ENCODE results near the gene DYDC2.

Gene DYDC2

DNA sequence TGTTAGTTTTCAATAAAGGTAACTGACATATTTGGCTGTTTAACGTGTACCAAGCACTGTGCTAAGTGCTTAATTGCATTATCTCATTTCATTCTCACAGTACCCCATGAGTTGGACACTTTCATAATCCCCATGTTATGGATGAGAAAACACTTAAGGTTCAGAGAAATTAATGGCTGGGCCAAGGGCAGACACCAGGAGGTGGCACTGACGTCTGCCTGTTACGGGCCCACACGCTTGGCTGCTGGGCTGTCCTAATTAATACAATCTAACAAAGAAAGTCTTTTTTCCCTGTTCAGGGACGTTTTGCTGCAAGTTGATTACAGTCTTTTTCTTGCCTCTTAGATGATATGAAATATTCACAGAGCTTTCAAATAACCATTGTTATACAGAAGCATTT, 16.1 kb downstream of the DYDC2 start:
- DNase-seq (ENCODE audit: low read depth), result no peak

DNA sequence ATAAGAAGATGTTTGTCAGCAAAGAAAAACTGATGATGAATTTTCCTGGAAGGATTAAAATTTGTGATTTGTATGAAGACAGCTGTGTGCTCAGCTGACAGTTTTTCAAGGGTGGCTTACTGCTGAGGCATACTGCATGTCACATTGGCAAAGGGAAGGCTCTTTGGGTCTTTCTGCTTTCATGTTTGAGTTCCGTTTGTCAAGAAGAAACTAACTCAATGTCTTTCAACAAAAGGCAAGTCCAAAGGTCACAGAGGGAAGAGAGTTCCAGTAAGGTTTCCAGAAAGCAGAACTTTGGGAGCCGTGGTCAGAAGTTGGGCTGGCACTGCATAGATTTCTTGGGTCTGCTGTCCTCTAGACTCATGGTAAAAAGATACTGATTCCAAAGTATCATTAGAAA, 16.9 kb downstream of the DYDC2 start:
- DNase-seq (ENCODE audit: low read depth), result no peak

DNA sequence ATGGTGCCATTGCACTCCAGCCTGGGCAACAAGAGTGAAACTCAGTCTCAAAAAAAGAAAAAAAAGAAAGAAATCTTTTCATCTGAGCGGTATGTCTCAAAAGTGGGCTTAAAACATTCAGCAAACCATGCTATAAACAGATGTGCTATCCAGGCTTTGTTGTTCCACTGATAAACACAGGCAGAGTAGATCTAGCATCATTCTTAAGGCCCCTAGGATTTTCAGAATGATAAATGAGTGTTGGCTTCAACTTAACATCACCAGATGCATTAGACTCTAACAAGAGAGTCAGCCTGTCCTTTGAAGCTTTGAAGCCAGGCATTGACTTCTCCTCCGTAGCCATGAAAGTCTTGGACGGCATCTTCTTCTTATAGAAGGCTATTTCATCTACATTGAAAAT, 23.1 kb downstream of the DYDC2 start:
- no peak for DNase-seq (ENCODE audit: low read depth)

DNA sequence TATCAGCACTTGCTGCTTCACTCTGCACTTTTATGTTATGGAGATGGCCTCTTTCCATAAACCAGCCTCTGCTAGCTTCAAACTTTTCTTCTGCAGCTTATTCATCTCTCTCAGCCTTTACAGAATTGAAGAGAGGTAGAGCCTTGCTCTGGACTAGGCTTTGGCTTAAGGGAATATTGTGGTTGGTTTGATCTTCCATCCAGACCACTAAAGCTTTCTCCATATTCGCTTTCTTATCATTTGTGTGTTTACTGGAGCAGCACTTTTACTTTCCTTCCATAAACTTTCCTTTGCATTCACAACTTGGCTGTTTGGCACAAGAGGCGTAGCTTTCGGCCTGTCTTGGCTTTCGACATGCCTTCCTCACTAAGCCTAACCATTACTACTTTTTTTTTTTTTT, 23.6 kb downstream of the DYDC2 start:
- DNase-seq (ENCODE audit: low read depth), result no peak

DNA sequence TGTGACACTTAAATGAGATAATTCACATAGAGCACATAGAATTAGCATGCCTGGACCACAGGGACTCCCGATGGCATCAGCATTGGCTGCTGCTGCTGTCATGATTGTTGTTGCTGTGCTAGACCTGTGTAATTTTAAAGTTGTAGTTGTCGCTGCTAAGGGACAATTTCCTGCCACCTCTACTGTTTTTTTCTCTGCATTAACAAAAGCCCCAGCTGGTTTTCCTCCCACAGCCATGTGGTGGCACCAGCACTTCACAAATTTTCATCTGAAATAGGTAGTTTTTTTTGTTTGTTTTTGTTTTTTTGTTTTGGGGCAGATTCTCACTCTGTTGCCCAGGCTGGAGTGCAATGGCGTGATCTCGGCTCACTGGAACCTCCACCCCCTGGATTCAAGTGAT, 26.4 kb downstream of the DYDC2 start:
- DNase-seq (ENCODE audit: low read depth), result no peak

DNA sequence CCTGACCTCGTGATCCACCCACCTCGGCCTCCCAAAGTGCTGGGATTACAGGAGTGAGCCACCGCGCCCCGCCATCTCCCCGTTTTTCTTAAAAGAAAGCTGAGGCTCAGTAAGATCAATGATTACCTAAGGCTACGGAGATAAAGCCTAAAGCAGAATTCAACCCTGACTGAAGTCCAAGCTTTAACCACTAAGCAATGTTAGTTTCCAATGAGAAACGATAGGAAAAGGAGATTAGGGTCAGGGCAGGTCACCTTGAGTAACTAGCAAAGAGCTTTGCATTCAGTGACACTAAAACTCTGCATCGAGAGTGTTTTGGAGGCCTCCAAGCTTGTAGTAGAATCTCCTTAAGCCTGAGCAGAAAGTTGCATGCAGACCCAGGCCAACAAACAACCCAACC, 34.2 kb downstream of the DYDC2 start:
- DNase-seq (ENCODE audit: low read depth), result no peak

DNA sequence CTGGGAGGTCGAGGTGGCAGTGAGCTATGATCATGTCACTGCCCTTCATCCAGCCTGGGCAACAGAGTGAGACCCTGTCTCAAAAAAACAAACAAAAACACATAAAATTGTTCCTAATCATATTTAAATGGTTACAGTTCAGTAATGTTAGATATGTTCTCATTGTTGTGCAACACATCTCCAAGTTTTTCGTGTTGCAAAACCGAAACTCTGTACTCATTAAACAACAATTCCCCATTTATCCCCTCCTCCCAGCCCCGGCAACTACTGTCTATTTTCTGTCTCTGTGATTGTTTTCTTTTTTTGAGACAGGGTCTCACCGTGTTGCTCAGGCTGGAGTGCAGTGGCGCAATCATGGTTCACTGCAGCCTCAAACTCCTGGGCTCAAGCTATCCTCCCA, 35.7 kb downstream of the DYDC2 start:
- DNase-seq (ENCODE audit: low read depth), result no peak

DNA sequence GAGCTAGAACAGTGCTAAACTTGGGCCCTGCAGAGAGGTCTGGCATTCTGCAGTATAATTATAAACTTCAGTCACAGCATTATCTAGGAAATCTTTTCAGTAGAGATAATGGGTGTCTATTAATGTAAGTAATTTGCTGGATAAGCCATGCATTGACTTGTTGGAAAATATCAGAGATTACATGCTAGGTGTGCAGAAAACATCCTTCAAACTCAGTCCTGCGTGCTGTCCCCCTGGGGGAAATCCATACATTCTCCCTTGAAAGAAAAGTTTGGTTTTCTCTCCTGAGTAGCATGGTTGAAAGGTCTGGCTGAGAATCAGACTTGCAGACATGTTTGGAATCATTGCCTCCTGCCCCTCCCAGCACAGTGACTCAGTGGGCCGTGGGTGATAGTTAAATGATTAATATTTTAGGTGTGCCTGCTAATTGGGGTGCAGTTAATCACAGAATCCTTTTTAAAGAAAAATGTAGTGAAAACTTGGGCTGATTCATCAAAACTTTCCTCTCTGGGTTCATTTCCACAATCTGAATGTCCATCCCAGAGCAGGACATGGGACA, 37.9 kb downstream of the DYDC2 start:
- no peak for DNase-seq (ENCODE audit: low read depth)

DNA sequence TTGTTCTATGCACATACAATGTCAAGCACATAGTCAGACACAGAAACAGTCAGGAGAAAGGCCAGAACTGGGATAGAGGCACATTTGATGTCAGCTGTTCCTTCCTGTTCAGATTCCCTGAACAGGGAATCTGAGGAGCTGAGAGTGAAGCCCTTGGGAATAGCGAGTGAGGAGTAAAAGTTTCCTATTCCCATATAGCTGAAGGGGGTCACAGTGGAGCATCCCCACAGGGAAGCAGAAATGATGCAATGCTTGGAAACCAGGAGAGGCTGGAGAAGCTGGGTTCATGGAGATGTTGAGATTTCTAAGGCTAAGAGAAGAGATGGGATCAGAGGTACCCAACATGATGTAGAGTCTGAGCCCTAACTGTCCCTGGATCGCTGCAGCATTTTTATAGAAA, 40.4 kb downstream of the DYDC2 start:
- DNase-seq (ENCODE audit: low read depth), result no peak

DNA sequence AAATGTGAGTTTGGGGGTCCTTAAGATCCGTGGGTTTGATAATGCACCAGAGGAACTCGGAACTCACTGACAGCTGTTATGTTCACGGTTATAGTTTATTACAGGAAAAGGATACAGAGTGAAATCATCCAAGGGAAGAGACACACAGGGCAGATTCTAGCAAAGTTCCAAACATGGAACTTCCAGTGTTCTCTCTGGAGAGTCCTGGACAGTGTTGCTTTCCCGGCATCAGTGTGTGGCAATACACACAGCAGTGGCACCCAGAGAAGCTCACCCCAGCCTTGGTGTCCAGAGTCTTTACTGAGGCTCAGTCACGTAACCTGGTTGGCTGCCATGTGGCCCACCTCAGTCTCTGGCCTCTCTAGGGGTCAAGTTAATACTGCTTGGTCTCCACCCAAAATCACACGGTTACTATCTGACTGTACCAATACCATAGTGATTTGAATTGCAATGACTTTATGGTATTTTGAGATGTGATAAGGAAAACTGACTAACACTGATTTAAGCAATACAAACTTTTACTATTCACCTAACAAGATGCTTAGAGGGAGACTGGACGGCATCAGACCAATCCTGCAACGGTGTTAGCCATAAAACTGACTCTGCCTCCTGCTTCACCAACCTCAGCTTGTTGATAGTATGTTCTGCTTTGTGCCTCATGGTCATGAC, 43.7 kb downstream of the DYDC2 start:
- DNase-seq (ENCODE audit: low read depth), result no peak

DNA sequence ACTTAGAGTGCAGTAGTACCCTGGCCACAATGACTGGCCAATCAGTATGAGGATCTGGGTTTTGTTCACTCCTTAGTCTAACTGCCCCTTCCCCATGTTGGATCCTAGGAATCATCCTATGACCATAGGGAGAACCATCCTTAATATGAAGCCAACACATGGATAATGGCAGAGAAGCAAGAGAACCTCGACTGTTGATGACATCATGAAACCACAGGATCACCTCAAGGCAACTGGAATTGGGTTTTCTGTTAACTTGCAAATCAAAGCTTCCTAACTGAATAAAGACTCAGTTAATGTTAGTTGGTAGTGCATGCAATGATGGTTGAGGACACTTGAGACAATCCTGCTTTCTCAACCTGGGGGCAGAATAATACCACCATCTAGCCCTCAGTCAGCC, 48.5 kb downstream of the DYDC2 start:
- DNase-seq (ENCODE audit: low read depth), result no peak

DNA sequence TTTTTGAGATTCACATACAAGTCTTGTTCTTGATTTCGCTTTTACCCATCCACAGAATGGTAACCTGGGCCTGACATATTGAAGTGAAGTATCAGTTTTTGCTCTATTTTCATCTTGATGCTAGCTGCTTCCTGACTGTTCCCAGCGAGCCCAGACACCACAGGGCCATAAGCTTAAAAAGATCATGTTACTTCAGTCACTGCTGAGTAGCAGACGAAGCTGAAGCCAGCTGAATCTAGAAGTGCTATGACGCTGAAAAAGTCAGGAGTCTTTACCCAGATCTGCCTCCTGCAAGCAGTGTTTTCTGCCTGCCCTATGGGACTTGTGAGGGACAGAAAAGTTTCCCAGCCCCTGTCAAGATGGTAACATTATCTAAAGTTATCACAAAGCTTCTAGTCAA, 49.0 kb downstream of the DYDC2 start:
- no peak for DNase-seq (ENCODE audit: low read depth)

DNA sequence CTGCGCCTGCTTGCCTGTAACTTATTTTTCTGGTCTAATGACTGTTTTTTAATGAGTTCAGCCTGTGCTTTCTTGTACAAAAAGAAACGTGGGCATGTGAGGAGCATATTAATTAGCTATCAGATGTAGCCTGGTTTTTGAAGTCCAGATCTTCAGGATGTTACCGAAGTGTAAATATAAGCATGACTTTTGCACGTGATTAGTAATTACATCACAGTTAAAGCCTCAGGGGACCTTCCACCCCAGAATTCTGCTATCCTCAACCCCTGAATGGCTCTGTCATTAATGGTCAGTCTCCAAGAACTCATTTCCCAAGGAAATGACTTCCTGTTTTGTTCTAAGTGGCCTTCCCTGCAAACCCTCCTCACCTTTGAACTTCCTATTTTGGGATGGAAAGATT, 49.6 kb downstream of the DYDC2 start:
- DNase-seq (ENCODE audit: low read depth), result no peak

DNA sequence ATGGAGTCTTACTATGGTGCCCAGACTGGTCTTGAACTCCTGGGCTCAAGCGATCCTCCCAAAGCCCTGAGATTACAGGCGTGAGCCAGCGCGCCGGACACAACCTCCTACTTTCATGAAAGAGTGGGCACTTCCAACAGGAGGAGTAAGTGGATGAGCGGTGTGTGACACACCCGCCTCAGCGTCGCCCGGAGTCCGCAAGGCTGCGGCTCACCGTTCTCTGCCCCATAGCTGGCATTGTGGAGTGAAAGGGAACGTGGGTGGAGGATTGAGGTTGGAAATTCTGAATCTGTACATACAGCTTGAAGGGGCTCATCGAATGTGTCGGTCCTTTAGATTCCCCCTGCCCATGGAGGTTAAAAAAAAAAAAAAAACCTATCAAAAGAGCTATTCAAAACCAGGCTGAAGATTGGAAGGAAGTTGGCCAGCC, 51.2 kb downstream of the DYDC2 start:
- DNase-seq (ENCODE audit: low read depth), result no peak

DNA sequence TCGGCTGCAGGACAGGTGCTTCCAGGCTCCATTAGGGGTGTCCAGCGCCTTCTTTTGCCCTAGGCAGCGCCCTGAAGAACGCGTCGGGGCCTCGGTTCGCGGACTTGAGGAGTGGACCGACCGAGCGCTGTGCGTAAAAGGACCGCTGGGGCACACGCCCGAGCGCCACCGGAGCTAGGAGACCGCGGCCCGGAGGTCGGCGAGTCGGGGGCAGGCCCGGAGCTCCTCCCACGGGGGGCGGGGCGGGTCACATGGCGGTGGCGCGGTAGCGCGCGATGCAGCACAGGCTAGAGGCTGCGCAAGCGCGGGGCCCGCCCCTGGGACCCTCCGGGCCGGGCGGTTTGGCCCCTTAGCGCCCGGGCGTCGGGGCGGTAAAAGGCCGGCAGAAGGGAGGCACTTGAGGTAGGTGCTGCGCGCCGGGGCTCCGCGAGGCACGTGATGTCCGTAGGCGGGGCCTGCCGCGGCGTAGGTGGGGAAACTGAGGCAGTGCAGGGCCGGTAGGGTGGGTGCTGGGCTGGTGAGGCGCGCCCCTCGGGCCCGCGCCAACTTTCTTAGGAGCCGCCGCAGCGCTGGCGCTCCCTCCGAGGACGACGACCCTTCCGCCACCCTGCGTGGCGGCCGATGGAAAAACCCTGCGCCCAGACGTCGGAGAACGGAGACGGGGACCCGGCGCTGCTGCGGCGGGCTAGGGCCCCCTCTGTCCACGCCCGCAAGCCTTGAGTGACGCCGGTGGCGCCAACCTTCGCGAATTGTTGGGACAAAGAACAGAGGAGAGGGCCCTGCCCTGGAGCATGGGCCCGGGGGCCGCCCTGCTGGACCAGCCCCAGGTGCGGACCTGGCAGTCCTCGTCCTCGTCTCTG, 51.9 kb downstream of the DYDC2 start, which contains the start of gene PRXL2A:
Gene PRXL2A (plus strand): TSS at position 310 of the 860 bp plus-strand sequence. CDS start 11,917 bp downstream, outside the sequence.
- DNase-seq (ENCODE audit: low read depth), result no peak

DNA sequence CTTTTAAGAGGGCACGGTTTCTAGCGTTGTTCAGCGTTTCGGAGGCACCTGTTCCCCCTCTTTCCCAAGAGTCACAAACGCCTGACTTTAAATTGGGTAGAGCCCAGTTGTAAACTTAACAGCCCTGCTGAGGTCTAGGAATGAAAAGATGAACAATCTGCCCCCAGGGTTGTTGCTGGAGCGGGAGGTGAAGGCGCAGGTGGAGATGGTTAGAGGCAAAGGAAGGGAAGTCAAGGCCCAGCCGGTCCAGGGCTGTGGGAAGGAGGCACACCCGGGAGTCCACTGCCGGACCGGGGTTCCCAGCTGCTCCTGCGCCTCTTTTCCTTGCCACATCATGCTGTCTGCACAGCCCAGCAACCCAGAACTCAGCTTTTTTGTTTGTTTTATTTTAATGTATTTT, 52.5 kb downstream of the DYDC2 start:
- no peak for DNase-seq (ENCODE audit: low read depth)

DNA sequence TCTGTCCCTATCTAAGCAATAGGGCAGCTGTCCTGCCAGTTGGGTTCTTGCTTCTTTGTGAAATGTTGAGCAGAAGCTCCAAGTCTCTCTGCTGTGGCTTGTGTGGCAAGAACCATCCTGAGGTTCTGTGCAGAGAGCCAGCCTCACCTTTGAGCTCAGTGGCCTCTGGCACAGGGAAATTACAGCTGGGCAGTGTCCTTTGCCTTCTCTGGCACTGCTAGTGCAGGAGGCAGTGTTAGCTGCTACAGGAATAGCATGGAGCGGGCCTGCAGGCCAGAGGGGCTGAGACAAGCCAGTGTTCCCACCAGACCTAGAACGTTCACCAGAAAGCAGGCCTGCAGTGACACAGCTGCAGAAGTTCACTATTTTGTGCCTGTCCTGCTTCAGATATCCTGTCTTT, 53.5 kb downstream of the DYDC2 start:
- no peak for DNase-seq (ENCODE audit: low read depth)

DNA sequence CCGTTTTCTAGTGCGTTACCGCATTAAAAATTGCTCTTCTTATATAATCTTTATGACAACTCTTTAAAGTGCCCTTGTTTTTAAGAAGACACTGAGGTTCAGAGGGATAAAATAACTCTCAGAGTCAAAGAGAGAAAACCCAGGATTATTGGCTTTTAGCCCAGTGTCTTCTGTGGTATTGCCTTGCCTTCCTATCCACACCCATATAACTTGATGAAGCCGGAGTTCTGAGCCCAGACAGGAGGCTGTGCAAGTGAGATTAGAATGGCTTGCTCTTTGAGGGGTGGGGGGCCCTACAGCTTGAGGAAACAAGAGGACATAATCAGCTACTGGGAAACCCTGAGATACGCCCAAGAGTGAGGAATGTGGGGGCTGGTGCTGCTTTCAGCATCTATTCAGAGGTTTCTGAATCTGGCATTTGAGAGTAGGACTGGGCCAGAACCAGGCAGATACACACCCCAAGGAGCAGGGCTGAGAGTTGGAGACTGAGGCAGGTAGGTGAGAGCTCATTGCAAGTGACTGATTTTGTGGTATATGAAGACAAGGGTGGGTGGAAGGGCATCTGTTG, 54.1 kb downstream of the DYDC2 start:
- DNase-seq (ENCODE audit: low read depth), result no peak

DNA sequence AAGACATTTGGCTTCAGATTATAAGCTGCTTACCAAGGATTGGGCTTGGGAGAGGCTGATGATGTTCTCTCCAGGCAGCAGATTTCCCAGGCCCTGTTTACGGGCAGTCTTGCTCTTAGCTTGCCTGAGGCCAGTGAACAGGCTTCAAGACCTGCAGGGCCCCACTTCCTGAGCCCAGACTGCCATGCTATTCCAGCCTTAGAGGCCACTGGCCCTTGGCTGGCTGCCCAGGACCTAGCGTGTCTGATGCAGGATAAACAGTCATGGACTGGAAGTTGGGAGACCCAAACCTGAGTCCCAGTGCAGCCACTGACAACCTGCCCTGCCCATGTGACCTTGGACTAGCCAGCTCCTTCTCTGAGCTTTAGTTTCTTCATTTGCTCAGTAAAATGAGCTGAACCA, 54.7 kb downstream of the DYDC2 start:
- DNase-seq (ENCODE audit: low read depth), result no peak

DNA sequence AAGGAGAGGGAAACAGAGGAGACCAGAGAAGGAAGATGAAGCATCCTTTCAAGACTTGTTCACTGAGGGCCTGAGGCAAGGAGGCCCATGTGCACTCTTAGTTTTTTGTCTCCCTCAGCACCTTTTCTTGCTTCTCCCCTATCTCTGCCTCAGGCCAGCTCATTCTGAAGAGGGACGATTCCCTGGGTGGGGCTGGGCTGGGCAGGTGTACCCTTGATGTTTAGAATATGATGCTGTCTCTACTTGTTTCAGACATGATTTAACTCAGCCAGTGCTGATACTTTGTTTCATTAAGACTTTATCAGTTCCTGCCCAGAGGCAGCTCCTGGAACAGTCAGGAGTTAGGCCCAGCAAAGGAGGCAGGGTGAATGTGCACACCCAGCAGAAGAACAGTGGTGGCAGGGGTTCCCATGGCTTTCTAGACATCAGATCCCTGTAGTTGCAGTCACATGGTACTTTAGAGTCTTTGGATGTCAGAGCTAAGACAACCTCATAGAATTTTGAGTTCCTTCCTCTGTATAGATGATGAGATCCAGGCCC, 55.2 kb downstream of the DYDC2 start:
- DNase-seq (ENCODE audit: low read depth), result no peak

DNA sequence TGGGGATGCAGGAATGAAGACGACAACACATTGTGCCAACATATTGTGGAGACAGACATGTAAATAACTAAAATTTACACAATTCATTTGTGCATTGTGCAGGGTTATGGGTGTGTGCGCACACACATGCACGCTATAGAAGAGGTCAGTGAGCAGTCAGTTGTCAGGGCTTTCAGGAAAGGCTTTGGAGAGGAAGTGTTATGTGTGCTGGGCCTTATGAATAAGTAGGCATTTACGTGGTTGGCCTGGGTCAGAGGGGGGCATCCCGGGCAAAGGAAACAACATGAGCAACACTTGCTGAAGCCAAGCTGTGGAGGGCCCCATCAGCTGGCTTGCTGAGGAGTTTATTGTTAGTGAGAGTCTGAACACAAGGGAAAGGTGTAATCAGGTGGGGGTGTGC, 55.9 kb downstream of the DYDC2 start:
- no peak for DNase-seq (ENCODE audit: low read depth)

DNA sequence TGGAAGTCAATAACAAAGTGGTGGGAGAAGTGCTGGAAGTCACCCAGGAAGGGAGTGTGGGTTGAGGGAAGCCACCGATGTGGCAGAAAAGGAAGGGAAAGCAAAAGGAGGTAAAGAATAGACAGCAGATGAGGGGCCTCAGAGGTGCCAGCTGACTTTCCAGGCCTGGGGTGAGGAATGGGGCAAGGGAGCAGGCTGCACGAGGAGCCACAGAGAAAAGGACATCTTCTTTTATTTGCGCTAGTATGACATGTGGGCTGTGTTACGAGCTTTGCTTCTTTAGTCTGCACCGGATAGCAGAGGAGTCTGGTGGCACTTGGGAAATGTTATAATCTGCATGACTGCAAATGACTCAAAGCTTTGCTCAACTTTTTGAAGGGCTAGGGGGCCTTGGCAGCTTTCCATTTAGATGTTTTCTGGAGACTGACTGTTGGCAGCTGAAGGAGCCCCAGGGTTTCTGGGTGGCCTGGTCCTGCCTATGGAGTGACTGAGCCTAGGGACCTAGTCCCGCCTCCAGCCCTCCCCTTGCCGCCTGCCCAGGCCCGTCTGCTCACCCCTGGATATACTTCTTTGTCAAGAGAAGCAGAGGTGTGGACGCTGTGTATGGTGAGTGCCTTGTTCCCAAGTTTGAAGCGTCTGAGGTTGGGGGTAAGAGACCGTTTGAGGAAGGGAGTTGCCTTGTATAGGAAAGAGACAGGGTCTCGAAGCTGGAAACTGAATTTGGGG, 56.9 kb downstream of the DYDC2 start:
- peak; percentile 22 for DNase-seq (ENCODE audit: low read depth)
